M059J (cell line): ENCODE results near the gene NUFIP2. TPM values are rescaled to one million over a fixed set of nuclear protein-coding genes. Genes with fewer than 3 reads are reported as not detected.
"Not testable (repeated sequence)": the region's sequence is repeated elsewhere in the genome, so short reads cannot be mapped to it uniquely, and the experiment has no call there.

Source experiments
- DNase-seq: peaks from one replicate; pipeline ENCODE4 v3.0.0-alpha.2; 2012; ENCODE audit warnings: low read depth
- total RNA-seq: library from RNA; depleted of rRNA; stranded (reverse); fragments of >200 nt; shearing (Covaris generic); gene quantifications from 2 replicates; pipeline ENCODE4 v1.2.3, GENCODE V29; 2014

The NUFIP2 gene
- total RNA-seq, 1 experiment from 2014 or later: 40.6 TPM

GRCh38 chr17:29240477-29240876 is 53.5 kb downstream of the NUFIP2 start:
- peak; percentile 38 for DNase-seq

GRCh38 chr17:29238133-29238850 is 55.7 kb downstream of the NUFIP2 start:
- DNase-seq: peak; percentile 61

DNA sequence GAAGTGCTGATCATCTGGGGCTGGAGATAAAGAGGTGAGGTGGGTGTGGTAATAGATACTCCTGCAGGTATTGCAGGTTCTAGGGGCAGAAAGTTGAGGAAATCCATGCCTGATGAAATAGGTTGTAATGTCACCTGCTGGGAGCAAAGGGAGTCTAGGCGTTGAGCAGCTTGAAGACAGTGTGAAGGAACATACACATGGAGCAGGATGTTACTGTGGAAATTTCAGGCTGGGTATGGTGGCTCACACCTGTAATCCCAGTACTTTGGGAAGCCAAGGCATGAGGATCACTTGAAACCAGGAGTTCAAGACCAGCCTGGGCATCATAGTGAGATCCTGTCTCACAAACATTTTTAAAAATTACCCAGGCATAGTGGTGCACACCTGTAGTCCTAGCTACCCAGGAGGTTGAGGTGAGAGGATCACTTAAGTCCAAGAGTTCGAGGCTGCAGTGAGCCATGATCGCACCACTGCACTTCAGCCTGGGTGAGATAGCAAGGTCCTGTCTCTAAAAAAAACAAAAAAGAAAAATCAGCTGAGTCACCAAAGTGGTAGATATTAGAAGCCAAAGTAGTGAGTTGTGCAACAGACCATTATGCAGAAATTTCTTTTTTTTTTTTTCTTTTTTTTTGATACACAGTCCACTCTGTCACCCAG is 56.3 kb downstream of the NUFIP2 start:
- DNase-seq: peak; percentile 68

DNA sequence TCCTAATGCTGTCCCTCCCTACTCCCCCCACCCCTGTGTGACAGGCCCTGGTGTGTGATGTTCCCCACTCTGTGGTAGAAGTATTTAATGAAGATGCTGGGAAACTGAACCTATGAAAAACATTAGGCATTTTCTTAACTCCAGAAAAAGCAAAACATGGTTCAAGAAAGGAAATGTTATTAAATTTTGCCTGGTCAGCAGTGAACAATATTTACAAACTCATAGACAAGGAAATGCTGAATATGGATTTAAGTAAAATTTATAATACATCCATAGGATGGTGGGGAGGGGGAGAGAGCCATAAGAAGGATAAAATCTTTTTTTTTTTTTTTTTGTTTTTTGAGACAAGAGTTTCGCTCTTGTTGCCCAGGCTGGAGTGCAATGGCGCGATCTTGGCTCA is 58.0 kb downstream of the NUFIP2 start:
- no peak for DNase-seq

- not testable (repeated sequence) for DNase-seq
These were observed 59.0 kb downstream of the NUFIP2 start for GRCh38 chr17:29234972-29235371.

GRCh38 chr17:29233301-29233700 is 60.6 kb downstream of the NUFIP2 start:
- DNase-seq: no peak

- no peak for DNase-seq
These were observed 68.6 kb downstream of the NUFIP2 start for GRCh38 chr17:29225396-29225795.

DNA sequence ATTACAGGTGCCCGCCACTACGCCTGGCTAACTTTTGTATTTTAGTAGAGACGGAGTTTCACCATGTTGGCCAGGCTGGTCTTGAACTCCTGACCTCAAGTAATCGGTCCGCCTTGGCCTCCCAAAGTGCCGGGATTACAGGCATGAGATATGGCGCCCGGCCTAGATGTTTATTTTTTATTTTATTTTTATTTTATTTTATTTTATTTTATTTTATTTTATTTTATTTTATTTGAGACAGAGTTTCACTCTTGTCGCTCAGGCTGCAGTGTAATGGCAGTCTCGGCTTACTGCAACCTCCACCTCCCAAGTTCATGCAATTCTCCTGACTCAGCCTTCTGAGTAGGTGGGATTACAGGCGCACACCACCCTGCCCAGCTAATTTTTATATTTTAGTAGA is 72.6 kb downstream of the NUFIP2 start:
- not testable (repeated sequence) for DNase-seq

DNA sequence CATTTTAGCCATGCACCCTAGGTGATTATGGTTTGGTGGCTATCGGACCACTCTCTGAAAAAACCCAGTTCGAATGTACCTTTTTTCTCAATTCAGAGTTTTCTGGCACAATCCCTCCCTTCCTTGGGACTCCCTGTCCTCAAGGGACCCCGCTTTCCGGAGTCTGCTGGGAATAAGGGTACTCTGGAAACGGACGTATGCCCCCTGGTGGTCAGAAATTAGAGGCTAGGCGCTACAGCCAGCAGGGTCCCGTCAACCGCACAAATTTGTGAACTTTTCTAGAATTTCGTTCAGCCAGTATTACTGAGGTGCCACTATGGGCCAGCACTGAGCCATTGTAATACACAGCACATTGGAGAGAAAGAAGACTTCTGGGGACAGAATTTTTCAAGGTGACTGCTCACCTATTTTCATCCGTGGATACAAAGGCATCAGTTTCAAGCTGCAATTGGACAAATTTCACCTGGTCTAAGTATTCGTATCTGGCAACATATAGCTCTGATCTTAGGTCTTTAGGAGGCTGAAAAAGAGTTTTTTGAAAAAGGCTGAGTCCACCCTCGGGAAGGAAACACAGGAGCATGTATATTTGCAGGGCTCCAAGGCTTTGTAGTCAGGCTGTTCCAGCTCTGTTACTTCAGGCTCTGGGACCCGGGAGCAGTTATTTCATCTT is 74.4 kb downstream of the NUFIP2 start:
- DNase-seq: peak; percentile 80

GRCh38 chr17:29216856-29217255 is 77.1 kb downstream of the NUFIP2 start:
- peak; percentile 42 for DNase-seq

DNA sequence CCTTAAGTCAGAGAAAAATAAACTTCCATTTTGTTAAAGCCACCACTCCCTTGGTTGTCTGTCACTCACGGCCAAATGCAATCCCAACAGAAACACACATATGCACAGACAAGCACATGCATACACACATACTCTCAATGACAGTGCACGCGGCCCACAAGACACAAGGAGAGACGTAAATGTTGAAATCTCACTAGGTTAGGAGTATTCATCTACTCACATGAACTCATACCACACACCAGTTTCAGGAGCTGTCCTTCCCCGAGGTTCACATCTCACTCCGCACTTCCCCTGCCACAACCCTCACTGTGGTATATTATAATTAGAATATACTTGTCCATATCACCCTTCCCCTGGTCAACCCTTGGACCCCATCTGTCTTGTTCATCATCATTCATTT is 77.8 kb downstream of the NUFIP2 start:
- DNase-seq: no peak

- peak; percentile 72 for DNase-seq
These were observed 78.2 kb downstream of the NUFIP2 start for GRCh38 chr17:29215717-29216116.

- no peak for DNase-seq
These were observed 78.8 kb downstream of the NUFIP2 start for GRCh38 chr17:29215174-29215573.

DNA sequence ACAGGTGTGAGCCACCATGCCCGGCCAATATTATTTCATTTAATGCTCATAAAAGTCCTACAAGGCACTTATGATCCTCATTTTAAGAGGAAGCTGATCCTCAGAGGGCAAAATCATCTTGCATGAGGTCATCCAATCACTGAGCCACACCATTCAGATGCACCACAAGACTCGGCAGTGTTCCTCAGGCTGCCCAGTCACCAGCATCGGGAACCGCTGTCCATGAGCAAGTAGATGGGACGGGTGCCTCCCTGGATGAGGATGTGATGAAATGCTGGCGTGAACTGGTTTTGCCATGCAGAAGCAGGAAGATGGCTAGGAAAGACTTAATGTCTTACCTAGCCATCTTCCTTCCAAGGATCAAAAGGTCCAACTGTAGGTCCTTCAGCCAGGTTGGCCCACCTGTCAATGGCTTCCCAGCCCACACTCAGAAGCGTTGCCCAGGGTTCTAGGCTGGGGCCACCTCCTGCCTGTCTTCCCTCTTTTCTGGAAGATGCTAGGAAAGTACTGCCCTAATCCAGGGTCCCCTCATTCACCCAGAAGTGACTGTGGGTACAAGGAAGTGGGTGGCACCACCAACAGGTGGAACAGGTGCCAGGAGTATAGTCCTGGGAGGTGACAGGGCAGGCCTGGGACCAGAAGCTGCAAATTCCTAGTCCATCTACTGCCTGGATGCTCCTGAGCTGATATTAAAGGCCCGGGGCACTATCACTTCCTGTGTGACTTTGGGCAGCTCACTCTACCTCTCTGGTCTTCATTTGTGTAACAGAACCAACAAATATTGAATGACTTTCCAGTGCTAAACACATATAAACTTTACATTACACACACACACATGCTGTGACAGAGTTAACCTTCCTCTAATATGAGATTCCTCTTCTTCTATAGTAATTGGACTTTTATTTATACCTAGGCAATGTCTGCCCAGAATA is 79.5 kb downstream of the NUFIP2 start:
- DNase-seq: no peak

DNA sequence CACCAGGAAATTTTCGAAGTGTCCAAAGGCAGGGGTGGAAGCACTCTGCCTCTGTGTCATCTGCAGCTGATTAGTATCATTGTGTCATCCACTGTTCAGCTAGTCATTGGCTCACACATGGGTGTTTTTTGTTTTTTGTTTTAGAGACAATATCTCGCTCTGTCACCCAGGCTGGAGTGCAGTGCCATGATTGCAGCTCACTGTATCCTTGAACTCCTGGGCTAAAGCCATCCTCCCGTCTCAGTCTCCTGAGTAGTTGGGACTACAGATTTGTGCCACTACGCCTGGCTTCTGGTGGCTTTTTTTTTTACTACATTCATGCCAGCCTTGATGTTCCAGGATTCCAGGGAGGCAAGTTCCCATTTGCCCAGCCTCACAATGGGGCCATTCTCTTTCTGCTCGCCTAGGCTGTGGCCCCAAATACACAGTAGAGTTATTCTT is 81.2 kb downstream of the NUFIP2 start:
- DNase-seq: peak; percentile 14

DNA sequence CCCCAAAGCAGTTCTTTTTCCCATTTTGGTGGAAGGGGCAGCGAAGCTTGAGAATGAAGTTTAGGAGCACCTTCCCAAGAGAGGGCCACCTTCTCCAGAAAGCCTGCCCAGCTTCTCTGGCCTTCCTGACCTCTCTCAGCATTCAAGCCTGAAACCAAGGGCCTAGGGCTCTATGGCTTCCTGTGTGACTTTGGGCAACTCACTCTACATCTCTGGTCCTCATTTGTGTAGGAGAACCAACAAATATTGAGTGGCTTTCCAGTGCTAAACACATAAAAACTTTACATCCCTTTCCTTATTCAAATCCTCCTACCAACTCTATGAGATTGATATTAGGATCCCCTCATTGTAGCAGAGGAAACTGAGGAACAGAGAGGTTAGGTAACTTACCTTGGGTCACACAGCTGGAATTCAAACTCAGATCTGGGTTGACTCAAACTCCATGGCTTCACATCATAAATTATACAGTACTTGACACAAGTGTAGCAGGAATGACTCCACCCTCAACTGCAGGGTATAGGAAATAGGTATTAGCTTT is 81.8 kb downstream of the NUFIP2 start:
- no peak for DNase-seq

DNA sequence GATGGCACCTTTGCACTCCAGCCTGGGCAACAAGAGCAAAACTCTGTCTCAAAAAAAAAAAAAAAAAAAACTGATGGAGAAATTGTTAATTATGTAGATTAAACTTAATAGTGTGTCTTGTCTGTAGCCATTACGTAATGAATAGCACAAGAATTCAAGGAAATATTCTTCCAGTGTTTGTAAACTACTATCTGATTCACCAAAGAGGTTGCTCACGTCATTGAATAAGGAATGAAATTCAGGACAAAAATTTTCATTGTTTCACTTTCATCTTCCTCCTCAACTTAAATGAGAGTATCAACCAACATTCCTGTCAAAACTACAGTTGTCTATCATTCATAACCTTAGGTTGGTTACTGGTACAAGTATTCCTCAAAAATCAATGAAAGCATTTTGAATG is 83.1 kb downstream of the NUFIP2 start:
- peak; percentile 54 for DNase-seq

- DNase-seq: no peak
These were observed 84.9 kb downstream of the NUFIP2 start for GRCh38 chr17:29209073-29209472.

DNA sequence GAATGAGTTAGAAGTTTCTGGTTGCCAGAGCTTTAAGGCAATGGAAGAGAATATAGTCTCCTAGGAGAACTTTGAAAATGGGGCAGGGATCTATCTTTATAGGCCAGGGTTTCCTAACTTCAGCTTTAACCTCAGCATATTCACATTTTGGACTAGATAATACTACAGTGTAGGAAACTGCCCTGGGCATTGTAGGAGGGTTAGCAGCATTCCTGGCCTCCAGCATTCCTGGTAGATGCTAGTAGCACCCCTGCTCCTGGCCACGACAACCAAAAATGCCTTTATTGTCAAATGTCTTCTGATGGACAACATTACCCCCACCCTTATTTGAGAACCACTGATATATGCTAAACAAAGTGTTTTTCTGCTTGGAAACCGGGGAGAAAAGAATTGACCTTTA is 86.0 kb downstream of the NUFIP2 start:
- no peak for DNase-seq
